Breast epithelium (tissue), 4 donors: ENCODE measurements around the gene JPH3. TPM values are rescaled to one million over a fixed set of nuclear protein-coding genes. Genes with fewer than 3 reads are reported as not detected.

Experiments used
- DNase-seq, 2 donors: peaks; one replicate each; pipeline ENCODE4 v3.0.0-alpha.2; 2019; ENCODE audit warnings: low spot score in 2 of 2
- H3K27ac ChIP-seq, 2 donors: fragments of 200-600 bp; sonication (generic) in 1 of 2; one replicate each; pipeline ENCODE4 v1.5.1; 2016 to 2019; ENCODE audit warnings: mild to moderate bottlenecking in 1 of 2
- H3K27me3 ChIP-seq, 2 donors: fragments of 200-600 bp; sonication (generic) in 1 of 2; one replicate each; pipeline versions ENCODE4 v1.5.1 to v1.6.0; 2017 to 2019; ENCODE audit warnings: control low read depth in 1 of 2, mild to moderate bottlenecking in 1 of 2
- H3K36me3 ChIP-seq: fragments of 200-600 bp; one replicate; pipeline ENCODE4 v1.5.1; 2019
- H3K4me1 ChIP-seq, 2 donors: fragments of 200-600 bp; sonication (generic); one replicate each; pipeline ENCODE4 v1.5.1; 2016 to 2019; ENCODE audit warnings: control low read depth in 1 of 2
- H3K4me3 ChIP-seq, 3 donors: fragments of 200-600 bp; sonication (generic); 1 replicate in 2 of 3; 2 replicates in 1 of 3; pipeline ENCODE4 v1.5.1; 2016 to 2019; ENCODE audit warnings: mild to moderate bottlenecking in 3 of 3, moderate library complexity in 2 of 3
- H3K9me3 ChIP-seq, 2 donors: fragments of 200-600 bp; sonication (generic) in 1 of 2; one replicate each; pipeline ENCODE4 v1.5.1; 2016 to 2019; ENCODE audit warnings: control low read depth in 1 of 2
- CTCF ChIP-seq, 3 donors: fragments of 450-650 bp; IDR thresholded peaks; one replicate each; pipeline ENCODE4 v1.5.1; 2016 to 2017; ENCODE audit warnings: antibody characterized with exemption in 3 of 3, mild to moderate bottlenecking in 3 of 3, moderate library complexity in 3 of 3
- POLR2A ChIP-seq: fragments of 450-650 bp; IDR thresholded peaks from one replicate; pipeline ENCODE4 v1.6.1; 2016; ENCODE audit warnings: antibody characterized with exemption, mild to moderate bottlenecking, moderate library complexity
- POLR2AphosphoS5 ChIP-seq, 3 donors: sonication (generic); formaldehyde crosslinking; IDR thresholded peaks; one replicate each; pipeline ENCODE4 v1.6.1; 2017; ENCODE audit warnings: antibody characterized with exemption in 3 of 3
- intact Hi-C: fragments of 100-400 bp; cut with DNase I; formaldehyde crosslinking; loops from one replicate; pipeline ENCODE4 v1.15.1; 2023; ENCODE audit warnings: low total_unique reads
- total RNA-seq, 3 donors: library from RNA; depleted of rRNA; stranded (reverse); fragments of >200 nt; gene quantifications; one replicate each; pipeline ENCODE4 v1.1.0, GENCODE V29; 2016

The JPH3 gene
- total RNA-seq, 3 donors from 2014 or later: 0.33 TPM; not detected in 2

- Histone ChIP-seq H3K36me3 (no peaks in the 10 kb centered on the region), H3K9me3 (no peaks in the 10 kb centered on the region), H3K4me3 (no peak overlapping the region), H3K4me1 (peaks cover 0 to 3% of the 10 kb centered on the region in 2 donors), H3K27ac (no peak overlapping the region), H3K27me3 (peaks cover 0 to 19% of the 10 kb centered on the region in 2 donors)
- intact Hi-C loops: no loop called here
- TF ChIP-seq POLR2A (no peak), CTCF (IDR thresholded peaks at IDR 0.05) (no peak), POLR2AphosphoS5 (IDR thresholded peaks at IDR 0.05) (no peak)
- no peak for DNase-seq
These were observed 21.4 kb upstream of the JPH3 start for GRCh38 chr16:87580855-87581261.

- intact Hi-C loops: no loop called here
- H3K36me3 ChIP-seq: no peaks in the 10 kb centered on the region
- TF ChIP-seq CTCF (IDR thresholded peaks at IDR 0.05): no peak
- peak in 2 of 3 donors; percentile 21 to 46 for TF ChIP-seq POLR2AphosphoS5 (IDR thresholded peaks at IDR 0.05)
- no peak for TF ChIP-seq POLR2A
- peaks cover 0 to 23% of the 10 kb centered on the region in 2 donors for H3K27me3 ChIP-seq
- H3K4me1 ChIP-seq: peaks cover 0 to 3% of the 10 kb centered on the region in 2 donors
- peak overlapping the region in 1 of 3 donors; percentile 54 for H3K4me3 ChIP-seq
- H3K27ac ChIP-seq: peak overlapping the region; percentile 64 to 95
- H3K9me3 ChIP-seq: no peaks in the 10 kb centered on the region
- peak in 1 of 2 donors; percentile 56 for DNase-seq
These were observed 20.5 kb upstream of the JPH3 start for GRCh38 chr16:87581857-87582215.

- H3K27ac ChIP-seq: peak overlapping the region; percentile 64 to 95
- H3K27me3 ChIP-seq: peaks cover 0 to 28% of the 10 kb centered on the region in 2 donors
- H3K36me3 ChIP-seq: no peaks in the 10 kb centered on the region
- peak in 1 of 2 donors; percentile 25 for DNase-seq
- H3K9me3 ChIP-seq: no peaks in the 10 kb centered on the region
- intact Hi-C loops: no loop called here
- H3K4me1 ChIP-seq: peaks cover 0 to 3% of the 10 kb centered on the region in 2 donors
- TF ChIP-seq POLR2AphosphoS5 (IDR thresholded peaks at IDR 0.05) (no peak), CTCF (IDR thresholded peaks at IDR 0.05) (no peak), POLR2A (no peak)
- H3K4me3 ChIP-seq: peak overlapping the region; percentile 10 to 54 (median 17)
These were observed 19.9 kb upstream of the JPH3 start for GRCh38 chr16:87582216-87582965.

- Histone ChIP-seq H3K4me3 (peak overlapping the region in 2 of 3 donors; percentile 10 to 54), H3K36me3 (no peaks in the 10 kb centered on the region), H3K9me3 (no peaks in the 10 kb centered on the region), H3K4me1 (peaks cover 0 to 3% of the 10 kb centered on the region in 2 donors), H3K27ac (peak overlapping the region; percentile 64 to 95), H3K27me3 (peaks cover 0 to 34% of the 10 kb centered on the region in 2 donors)
- intact Hi-C loops: no loop called here
- no peak for DNase-seq
- TF ChIP-seq POLR2A: no peak
- TF ChIP-seq CTCF (IDR thresholded peaks at IDR 0.05): no peak
- TF ChIP-seq POLR2AphosphoS5 (IDR thresholded peaks at IDR 0.05): no peak
These were observed 19.4 kb upstream of the JPH3 start for GRCh38 chr16:87582966-87583325.

GRCh38 chr16:87583453-87584131 lies 18.7 kb upstream of the JPH3 start:
- intact Hi-C loops: no loop called here
- peaks cover 0 to 36% of the 10 kb centered on the region in 2 donors for H3K27me3 ChIP-seq
- H3K9me3 ChIP-seq: no peaks in the 10 kb centered on the region
- no peaks in the 10 kb centered on the region for H3K36me3 ChIP-seq
- H3K4me1 ChIP-seq: peaks cover 0 to 3% of the 10 kb centered on the region in 2 donors
- no peak for TF ChIP-seq POLR2AphosphoS5 (IDR thresholded peaks at IDR 0.05)
- TF ChIP-seq CTCF (IDR thresholded peaks at IDR 0.05): no peak
- TF ChIP-seq POLR2A: no peak
- no peak overlapping the region for H3K4me3 ChIP-seq
- peak overlapping the region in 1 of 2 donors; percentile 95 for H3K27ac ChIP-seq
- DNase-seq: no peak
